ENCODE measurements around the gene GOLGA6D.
"Not testable (repeated sequence)": the region's sequence is repeated elsewhere in the genome, so short reads cannot be mapped to it uniquely, and the experiment has no call there.

GOLGA6D gene

GRCh38 chr15:75249726-75250125 is 32.9 kb upstream of the GOLGA6D start (continued):
- TF ChIP-seq ZNF138 (tag by site-specific recombination; IDR thresholded peaks at IDR 0.05; ENCODE audit: borderline replicate concordance) (no peak), KLF17 (tag by site-specific recombination; IDR thresholded peaks at IDR 0.05) (no peak)

- H3K9me3 ChIP-seq (ENCODE audit: control insufficient read depth, insufficient read depth, low read depth, low read length); H3K4me3 ChIP-seq (ENCODE audit: low read depth, low read length); H3K4me1 ChIP-seq (ENCODE audit: control insufficient read depth, insufficient read depth, low read length); H3K27ac ChIP-seq (ENCODE audit: extremely low read depth, low read depth, low read length); CTCF ChIA-PET; POLR2A ChIA-PET; H3K36me3 ChIP-seq (ENCODE audit: control insufficient read depth in 2 of 2, insufficient read depth in 1 of 2, low read length in 2 of 2): not testable (repeated sequence)
These were observed 31.3 kb upstream of the GOLGA6D start for GRCh38 chr15:75251343-75251742.

DNA sequence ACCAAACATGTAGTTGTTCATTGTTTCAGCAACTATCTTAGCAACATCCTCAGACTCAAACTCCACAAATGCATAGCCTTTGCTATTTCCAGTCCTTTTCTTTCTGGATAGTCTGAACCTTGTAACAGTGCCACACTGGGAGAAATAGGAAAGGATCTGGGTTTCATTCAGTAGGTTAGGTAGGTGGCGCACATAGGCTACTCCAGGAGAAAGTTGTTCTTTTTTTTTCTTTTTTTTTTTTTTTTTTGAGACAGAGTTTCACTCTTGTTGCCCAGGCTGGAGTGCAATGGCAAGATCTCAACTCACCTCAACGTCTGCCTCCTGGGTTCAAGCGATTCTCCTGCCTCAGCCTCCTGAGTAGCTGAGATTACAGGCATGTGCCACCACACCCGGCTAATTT is 30.4 kb upstream of the GOLGA6D start:
- H3K4me3 ChIP-seq (ENCODE audit: low read depth, low read length); H3K27ac ChIP-seq (ENCODE audit: extremely low read depth, low read depth, low read length); H3K36me3 ChIP-seq (ENCODE audit: control insufficient read depth in 2 of 2, insufficient read depth in 1 of 2, low read length in 2 of 2); H3K4me1 ChIP-seq (ENCODE audit: control insufficient read depth, insufficient read depth, low read length); H3K9me3 ChIP-seq (ENCODE audit: control insufficient read depth, insufficient read depth, low read depth, low read length); POLR2A ChIA-PET: not testable (repeated sequence)
- CTCF ChIA-PET: interaction anchor here (0.6 kb wide), 1 partner anchor 226 kb away, joined by 3 read pairs; no protein-coding TSS in a partner anchor
- TF ChIP-seq CTCF (tag by site-specific recombination; IDR thresholded peaks at IDR 0.05) (peak; percentile 66; the same call in 1 of the 2 replicates), PRDM10 (tag by site-specific recombination; IDR thresholded peaks at IDR 0.05) (peak; percentile 49)

GRCh38 chr15:75258034-75258433 is 24.6 kb upstream of the GOLGA6D start, which contains the start of gene GOLGA6C:
Gene GOLGA6C, plus strand, starts transcription at chr15:75258334. Its CDS starts 265 bp downstream, at chr15:75258599.
- H3K4me1 ChIP-seq (ENCODE audit: control insufficient read depth, insufficient read depth, low read length); H3K9me3 ChIP-seq (ENCODE audit: control insufficient read depth, insufficient read depth, low read depth, low read length); CTCF ChIA-PET; POLR2A ChIA-PET; H3K4me3 ChIP-seq (ENCODE audit: low read depth, low read length); H3K36me3 ChIP-seq (ENCODE audit: control insufficient read depth in 2 of 2, insufficient read depth in 1 of 2, low read length in 2 of 2); H3K27ac ChIP-seq (ENCODE audit: extremely low read depth, low read depth, low read length): not testable (repeated sequence)

GRCh38 chr15:75258620-75259343 is 23.9 kb upstream of the GOLGA6D start:
- H3K36me3 ChIP-seq (ENCODE audit: control insufficient read depth in 2 of 2, insufficient read depth in 1 of 2, low read length in 2 of 2); H3K27ac ChIP-seq (ENCODE audit: extremely low read depth, low read depth, low read length); H3K4me1 ChIP-seq (ENCODE audit: control insufficient read depth, insufficient read depth, low read length); H3K9me3 ChIP-seq (ENCODE audit: control insufficient read depth, insufficient read depth, low read depth, low read length); CTCF ChIA-PET; POLR2A ChIA-PET; H3K4me3 ChIP-seq (ENCODE audit: low read depth, low read length): not testable (repeated sequence)

DNA sequence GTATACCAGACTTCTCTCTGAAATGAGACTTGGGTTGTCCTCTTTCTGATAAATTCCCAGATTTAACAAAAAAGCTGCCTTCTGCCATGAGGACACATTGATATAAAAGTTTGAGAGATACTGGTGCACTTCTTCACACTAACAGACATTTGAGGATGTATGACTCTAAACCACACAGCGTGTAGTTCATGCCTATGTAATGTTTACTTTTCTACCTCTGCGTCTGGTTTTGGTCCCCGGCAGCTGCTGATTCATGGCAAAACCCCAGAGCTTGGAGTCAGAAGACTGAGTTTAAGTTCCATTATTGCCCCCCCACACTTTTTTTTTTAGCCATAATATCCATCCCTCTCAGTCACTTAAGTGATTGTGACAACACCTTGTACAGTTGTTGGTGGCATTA is 22.8 kb upstream of the GOLGA6D start:
- CTCF ChIA-PET, POLR2A ChIA-PET: not testable (repeated sequence)

DNA sequence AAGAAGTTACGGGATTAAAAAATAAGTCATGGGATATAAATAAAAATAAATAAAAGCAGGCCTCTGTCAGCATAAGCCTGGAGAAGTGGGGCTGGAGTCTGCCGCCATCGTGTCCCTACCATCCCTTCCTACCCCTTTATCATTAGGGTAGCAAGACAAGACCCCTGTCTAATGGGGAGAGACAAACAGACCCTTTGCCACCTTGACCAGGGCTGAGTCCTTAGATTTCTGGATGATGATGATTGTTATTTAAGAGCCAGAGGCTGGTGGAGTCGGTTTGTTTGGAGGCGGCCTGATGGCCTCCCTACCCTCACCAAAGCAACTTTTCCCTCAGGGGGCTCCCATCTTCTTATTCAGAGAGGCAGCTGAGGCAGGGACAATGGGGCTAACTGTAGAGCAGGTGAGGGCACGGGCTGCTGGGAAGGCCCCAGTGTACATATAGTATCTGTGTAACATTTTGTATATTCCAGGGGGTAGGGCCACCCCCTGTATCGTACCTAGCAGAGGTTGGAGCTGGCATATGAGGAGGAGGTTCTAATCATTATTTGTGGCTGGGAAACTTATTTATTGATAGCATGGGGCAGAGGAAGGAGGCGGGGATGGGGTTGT is 8.8 kb upstream of the GOLGA6D start:
- H3K9me3 ChIP-seq (ENCODE audit: control insufficient read depth, insufficient read depth, low read depth, low read length); H3K4me1 ChIP-seq (ENCODE audit: control insufficient read depth, insufficient read depth, low read length); H3K4me3 ChIP-seq (ENCODE audit: low read depth, low read length); POLR2A ChIA-PET; H3K36me3 ChIP-seq (ENCODE audit: control insufficient read depth in 2 of 2, insufficient read depth in 1 of 2, low read length in 2 of 2); H3K27ac ChIP-seq (ENCODE audit: extremely low read depth, low read depth, low read length): not testable (repeated sequence)
- CTCF ChIA-PET: interaction anchor here (0.6 to 1.2 kb wide), 3 partner anchors 903 to 967 kb away, joined by 3 to 5 read pairs (median 3); no protein-coding TSS in a partner anchor

More for the DNA sequence above, 22.8 kb upstream of the GOLGA6D start:
- not testable (repeated sequence) for H3K4me3 ChIP-seq (ENCODE audit: low read depth, low read length); H3K4me1 ChIP-seq (ENCODE audit: control insufficient read depth, insufficient read depth, low read length); H3K36me3 ChIP-seq (ENCODE audit: control insufficient read depth in 2 of 2, insufficient read depth in 1 of 2, low read length in 2 of 2); H3K9me3 ChIP-seq (ENCODE audit: control insufficient read depth, insufficient read depth, low read depth, low read length); H3K27ac ChIP-seq (ENCODE audit: extremely low read depth, low read depth, low read length)
